ENCODE results near the gene SMIM22. TPM values are rescaled to one million over a fixed set of nuclear protein-coding genes. Genes with fewer than 3 reads are reported as not detected.

The SMIM22 gene
- total RNA-seq, 1 experiment from 2014 or later: 3.3 TPM

GRCh38 chr16:4787068-4787467 lies 8.1 kb upstream of the SMIM22 start:
- RAD21 ChIA-PET (ENCODE audit: low non-redundant PET in 1 of 2, low total read pairs in 2 of 2, uncharacterized antibody in 2 of 2, unreplicated experiment in 2 of 2): no interaction called here
- no peak overlapping the region for H2AFZ ChIP-seq (ENCODE audit: low read depth, low read length, poor library complexity, severe bottlenecking)
- H3K9me2 ChIP-seq (ENCODE audit: insufficient read depth): no peaks in the 10 kb centered on the region
- ATAC-seq: no peak
- no peak overlapping the region for H3K4me2 ChIP-seq (ENCODE audit: low read length)
- POLR2A ChIA-PET: no interaction called here
- no peak overlapping the region for H3K27ac ChIP-seq (ENCODE audit: low read depth, low read length)
- no peak overlapping the region for H3K4me3 ChIP-seq (replicated peaks in 1 of 2; ENCODE audit: low read depth in 1 of 2, low read length in 2 of 2)
- no peaks in the 10 kb centered on the region for H4K20me1 ChIP-seq (ENCODE audit: insufficient read depth)
- no peaks in the 10 kb centered on the region for H3K9me3 ChIP-seq (ENCODE audit: control insufficient read depth in 1 of 2, insufficient read depth in 1 of 2, low read depth in 1 of 2, low read length in 2 of 2)
- no peaks in the 10 kb centered on the region for H3K79me2 ChIP-seq (ENCODE audit: insufficient read depth, low read length)
- no peak for DNase-seq (ENCODE audit: low read depth, low spot score)
- TF ChIP-seq SP1 (IDR thresholded peaks at IDR 0.05; ENCODE audit: low read depth): no peak
- no peak for TF ChIP-seq YY1 (IDR thresholded peaks at IDR 0.05; ENCODE audit: extremely low read depth, insufficient replicate concordance, low read depth, low read length)
- no peak for TF ChIP-seq EZH2phosphoT487 (IDR thresholded peaks at IDR 0.05; ENCODE audit: borderline replicate concordance)
- TF ChIP-seq ZFX (IDR thresholded peaks at IDR 0.05): no peak
- no peak for TF ChIP-seq SRF (IDR thresholded peaks at IDR 0.05; ENCODE audit: low read depth)
- no peak for TF ChIP-seq EGR1 (IDR thresholded peaks at IDR 0.05; ENCODE audit: low read depth)
- no peak for TF ChIP-seq ELF1 (IDR thresholded peaks at IDR 0.05; ENCODE audit: borderline replicate concordance, low read depth)
- no peak for TF ChIP-seq CTCF (IDR thresholded peaks at IDR 0.05 in 2 of 3, conservative IDR thresholded peaks at IDR 0.05 in 1 of 3; ENCODE audit: borderline replicate concordance in 1 of 3, insufficient read depth in 1 of 3, low read depth in 2 of 3, low read length in 2 of 3)
- TF ChIP-seq SIN3A (IDR thresholded peaks at IDR 0.05; ENCODE audit: low read depth): no peak
- no peak for TF ChIP-seq FOSL1 (IDR thresholded peaks at IDR 0.05; ENCODE audit: low read depth)
- TF ChIP-seq ATF3 (IDR thresholded peaks at IDR 0.05): no peak
- no peak for TF ChIP-seq EZH2 (IDR thresholded peaks at IDR 0.05)
- no peak for TF ChIP-seq MAX (IDR thresholded peaks at IDR 0.05)
- TF ChIP-seq POLR2A (IDR thresholded peaks at IDR 0.05; ENCODE audit: borderline replicate concordance, extremely low read depth, insufficient read depth, insufficient read length): no peak
- TF ChIP-seq CBX3 (IDR thresholded peaks at IDR 0.05; ENCODE audit: low read depth): no peak
- intact Hi-C loops (cut with micrococcal nuclease): no loop called here
- no TSS peak for BruUV-seq (replicated peaks)
- H3K36me3 ChIP-seq (ENCODE audit: control insufficient read depth in 1 of 2, insufficient read depth in 2 of 2, low read length in 2 of 2): no peaks in the 10 kb centered on the region
- peaks cover 5 to 7% of the 10 kb centered on the region in 2 experiments for H3K4me1 ChIP-seq (ENCODE audit: control insufficient read depth in 1 of 2, insufficient read depth in 2 of 2, low read length in 2 of 2)
- no peak overlapping the region for H3K9ac ChIP-seq (ENCODE audit: low read length)
- CTCF ChIA-PET: no interaction called here
- no peaks in the 10 kb centered on the region for H3K27me3 ChIP-seq (ENCODE audit: insufficient read depth, low read length)
